ENCODE data around the gene FOXI3. TPM values are rescaled to one million over a fixed set of nuclear protein-coding genes. Genes with fewer than 3 reads are reported as not detected.

Gene FOXI3
- total and polyA plus RNA-seq, 4 donors = not detected

DNA sequence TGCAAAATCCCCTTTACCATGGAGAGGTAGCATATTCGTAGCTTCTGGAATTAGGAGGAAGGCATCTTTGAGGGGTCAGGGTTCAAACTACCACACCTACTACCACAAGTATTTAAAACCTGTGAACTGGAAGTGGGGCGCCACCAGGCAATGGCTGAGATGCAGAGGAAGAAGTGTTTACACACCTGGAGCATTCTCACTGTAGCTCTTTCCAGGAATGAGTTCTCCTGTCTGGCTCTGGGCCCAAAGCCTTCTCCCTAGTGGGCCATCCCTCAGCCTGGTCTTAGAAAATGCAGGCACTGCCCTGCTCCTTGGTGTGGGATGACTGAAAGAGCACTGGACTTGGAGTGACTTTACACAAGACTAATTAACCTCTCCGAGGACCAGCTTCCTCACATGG lies 30.7 kb upstream of the FOXI3 start (continued):
- TF ChIP-seq CTCF (IDR thresholded peaks at IDR 0.05; ENCODE audit: low read depth, low read length, missing input control) (no peak), EGR1 (IDR thresholded peaks at IDR 0.05; ENCODE audit: low read depth in 2 of 2) (no peak), TAF1 (conservative IDR thresholded peaks at IDR 0.05) (no peak), FOXA2 (IDR thresholded peaks at IDR 0.05) (no peak), HNF4G (IDR thresholded peaks at IDR 0.05) (no peak), GABPA (IDR thresholded peaks at IDR 0.05 in 1 of 2, conservative IDR thresholded peaks at IDR 0.05 in 1 of 2) (no peak), SP1 (IDR thresholded peaks at IDR 0.05) (no peak), RAD21 (IDR thresholded peaks at IDR 0.05) (no peak), RXRA (IDR thresholded peaks at IDR 0.05) (no peak)

GRCh38 chr2:88481691-88482336 lies 29.3 kb upstream of the FOXI3 start:
- DNase-seq (ENCODE audit: low spot score) = no peak
- Histone ChIP-seq H3K27ac (ENCODE audit: low read depth in 1 of 2, low read length in 2 of 2) (no peak overlapping the region), H3K27me3 (ENCODE audit: control insufficient read depth in 4 of 4, insufficient read depth in 4 of 4, low read length in 3 of 4) (peaks cover 0 to 2% (median 0%) of the 10 kb centered on the region in 4 donors), H3K4me1 (ENCODE audit: control insufficient read depth in 4 of 4, insufficient read depth in 4 of 4, low read length in 3 of 4) (no peaks in the 10 kb centered on the region), H3K36me3 (ENCODE audit: control insufficient read depth in 4 of 4, insufficient read depth in 3 of 4, low read depth in 1 of 4, low read length in 3 of 4) (no peaks in the 10 kb centered on the region), H3K9me3 (ENCODE audit: control insufficient read depth in 4 of 4, low read length in 3 of 4) (peaks cover 0 to 1% (median 0%) of the 10 kb centered on the region in 4 donors), H3K4me3 (ENCODE audit: low read depth in 1 of 3, low read length in 3 of 3) (no peak overlapping the region), H3K9ac (ENCODE audit: low read depth in 1 of 2, low read length in 2 of 2) (no peak overlapping the region)
- TF ChIP-seq JUND (IDR thresholded peaks at IDR 0.05) = no peak
- TF ChIP-seq CTCF (IDR thresholded peaks at IDR 0.05; ENCODE audit: low read depth, low read length, missing input control) = no peak
- TF ChIP-seq ATF3 (IDR thresholded peaks at IDR 0.05) = no peak
- TF ChIP-seq, protein P1, sequence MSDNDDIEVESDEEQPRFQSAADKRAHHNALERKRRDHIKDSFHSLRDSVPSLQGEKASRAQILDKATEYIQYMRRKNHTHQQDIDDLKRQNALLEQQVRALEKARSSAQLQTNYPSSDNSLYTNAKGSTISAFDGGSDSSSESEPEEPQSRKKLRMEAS (IDR thresholded peaks at IDR 0.05) = no peak
- no peak for TF ChIP-seq NR2F2 (IDR thresholded peaks at IDR 0.05)
- TF ChIP-seq EGR1 (IDR thresholded peaks at IDR 0.05; ENCODE audit: low read depth in 2 of 2) = no peak
- TF ChIP-seq HNF4A (conservative IDR thresholded peaks at IDR 0.05) = no peak
- TF ChIP-seq, protein P2, sequence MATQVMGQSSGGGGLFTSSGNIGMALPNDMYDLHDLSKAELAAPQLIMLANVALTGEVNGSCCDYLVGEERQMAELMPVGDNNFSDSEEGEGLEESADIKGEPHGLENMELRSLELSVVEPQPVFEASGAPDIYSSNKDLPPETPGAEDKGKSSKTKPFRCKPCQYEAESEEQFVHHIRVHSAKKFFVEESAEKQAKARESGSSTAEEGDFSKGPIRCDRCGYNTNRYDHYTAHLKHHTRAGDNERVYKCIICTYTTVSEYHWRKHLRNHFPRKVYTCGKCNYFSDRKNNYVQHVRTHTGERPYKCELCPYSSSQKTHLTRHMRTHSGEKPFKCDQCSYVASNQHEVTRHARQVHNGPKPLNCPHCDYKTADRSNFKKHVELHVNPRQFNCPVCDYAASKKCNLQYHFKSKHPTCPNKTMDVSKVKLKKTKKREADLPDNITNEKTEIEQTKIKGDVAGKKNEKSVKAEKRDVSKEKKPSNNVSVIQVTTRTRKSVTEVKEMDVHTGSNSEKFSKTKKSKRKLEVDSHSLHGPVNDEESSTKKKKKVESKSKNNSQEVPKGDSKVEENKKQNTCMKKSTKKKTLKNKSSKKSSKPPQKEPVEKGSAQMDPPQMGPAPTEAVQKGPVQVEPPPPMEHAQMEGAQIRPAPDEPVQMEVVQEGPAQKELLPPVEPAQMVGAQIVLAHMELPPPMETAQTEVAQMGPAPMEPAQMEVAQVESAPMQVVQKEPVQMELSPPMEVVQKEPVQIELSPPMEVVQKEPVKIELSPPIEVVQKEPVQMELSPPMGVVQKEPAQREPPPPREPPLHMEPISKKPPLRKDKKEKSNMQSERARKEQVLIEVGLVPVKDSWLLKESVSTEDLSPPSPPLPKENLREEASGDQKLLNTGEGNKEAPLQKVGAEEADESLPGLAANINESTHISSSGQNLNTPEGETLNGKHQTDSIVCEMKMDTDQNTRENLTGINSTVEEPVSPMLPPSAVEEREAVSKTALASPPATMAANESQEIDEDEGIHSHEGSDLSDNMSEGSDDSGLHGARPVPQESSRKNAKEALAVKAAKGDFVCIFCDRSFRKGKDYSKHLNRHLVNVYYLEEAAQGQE (IDR thresholded peaks at IDR 0.05) = no peak
- TF ChIP-seq FOXA2 (IDR thresholded peaks at IDR 0.05) = no peak
- no peak for TF ChIP-seq HNF4G (IDR thresholded peaks at IDR 0.05)
- TF ChIP-seq RAD21 (IDR thresholded peaks at IDR 0.05) = no peak
- 53% methylated on average over 8 of the region's 8 CpGs for WGBS

All from liver (tissue), 9 donors.